HG03025 (cell line): Measurements from ENCODE around the gene TCTA.

ENCODE experiments used
- ATAC-seq: cut with Tn5 transposase; IDR thresholded peaks from one replicate; pipeline ENCODE4 v1.9.1; 2021; ENCODE audit warnings: mild to moderate bottlenecking, moderate library complexity; ENCODE audit not compliant: unreplicated experiment, low FRiP score

The TCTA gene

DNA sequence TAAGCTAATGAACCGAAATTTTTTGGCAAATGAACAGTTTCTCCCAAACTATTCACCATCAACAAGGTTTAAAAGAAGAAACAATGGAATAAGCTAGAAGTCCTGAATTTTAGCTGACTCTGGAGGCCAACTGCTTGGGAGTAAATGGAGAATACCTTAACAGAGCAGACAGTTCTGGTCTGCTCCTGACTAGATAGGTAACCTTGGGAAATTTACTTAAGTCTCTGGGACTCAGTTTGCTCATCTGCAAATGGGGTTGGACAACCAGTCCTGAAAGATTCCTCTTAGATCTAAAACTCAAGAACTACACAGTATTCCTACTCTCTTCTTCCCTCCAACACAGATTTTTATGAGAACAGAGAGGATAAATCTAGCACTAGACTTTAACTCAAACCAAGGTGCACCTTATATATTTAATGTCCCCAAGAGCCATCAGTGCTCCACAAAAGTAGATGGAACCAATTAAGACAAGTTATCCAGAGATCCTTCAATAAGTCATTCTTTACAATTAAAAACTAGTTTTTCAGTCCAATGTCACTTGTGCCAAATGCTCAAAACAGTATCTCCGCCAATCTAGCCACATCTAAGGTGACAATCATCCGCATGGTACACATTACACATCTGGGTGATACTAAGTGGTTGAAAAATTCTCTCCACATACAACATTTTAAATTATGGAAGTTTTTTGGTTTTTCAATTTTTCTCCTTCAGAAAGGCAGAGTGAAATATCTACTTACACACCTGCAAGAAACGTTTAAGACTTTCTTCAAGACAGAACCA is 2.0 kb upstream of the TCTA start:
- ATAC-seq = no peak

DNA sequence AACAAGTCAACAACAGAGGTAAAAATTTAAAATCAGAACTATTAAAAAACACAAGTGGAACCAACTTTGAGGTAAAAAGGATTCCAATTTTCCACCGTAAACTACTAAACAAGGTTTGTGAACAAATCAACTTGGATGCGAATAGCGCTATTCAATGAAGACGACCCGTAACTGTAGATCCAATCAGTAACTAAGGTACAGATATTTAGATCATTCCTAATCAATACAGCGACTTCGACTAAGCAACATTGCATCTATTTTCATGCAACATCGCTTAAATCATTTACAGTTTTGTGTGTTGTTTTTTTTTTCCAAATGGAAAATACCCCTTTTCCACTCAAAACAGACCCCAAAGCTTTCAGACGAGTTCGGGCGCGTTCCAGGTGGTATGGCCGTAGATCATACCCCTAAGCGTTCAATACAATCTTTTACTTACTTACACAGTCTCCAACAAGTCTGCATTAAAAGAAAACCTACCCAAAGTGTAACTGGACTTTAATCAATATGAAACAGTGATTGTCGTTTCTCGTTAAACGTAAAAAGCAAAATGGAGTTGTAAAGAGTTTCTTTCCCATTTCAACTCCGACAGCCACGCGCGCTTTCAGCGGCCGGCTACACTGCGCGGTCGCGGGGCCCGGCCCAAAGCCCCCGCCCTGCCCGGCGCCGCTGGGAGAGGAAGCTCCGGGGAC is 1.2 kb upstream of the TCTA start:
- ATAC-seq = no peak

DNA sequence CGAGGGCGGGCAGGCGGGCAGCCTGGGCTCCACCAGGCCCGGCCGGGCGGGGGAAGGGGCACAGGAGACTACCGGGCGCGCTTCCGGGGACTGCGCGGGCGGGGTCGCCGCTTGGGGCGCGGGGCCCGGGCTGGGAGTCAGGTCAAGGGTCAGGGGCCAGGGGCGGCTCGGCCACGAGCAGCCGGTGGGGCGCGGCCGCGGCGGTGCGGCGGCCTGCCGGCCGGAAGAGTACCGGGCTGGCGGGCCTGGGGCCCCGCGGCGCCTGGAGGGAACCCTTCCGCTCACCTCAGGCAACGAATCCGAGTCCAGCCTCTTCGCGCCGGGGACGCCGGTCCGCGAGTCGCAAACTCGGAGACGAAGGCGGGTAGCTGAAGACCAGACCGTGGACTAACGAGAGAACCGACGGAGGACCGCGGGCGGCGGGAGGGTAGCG is 672 bp upstream of the TCTA start:
- peak; percentile 32 for ATAC-seq

DNA sequence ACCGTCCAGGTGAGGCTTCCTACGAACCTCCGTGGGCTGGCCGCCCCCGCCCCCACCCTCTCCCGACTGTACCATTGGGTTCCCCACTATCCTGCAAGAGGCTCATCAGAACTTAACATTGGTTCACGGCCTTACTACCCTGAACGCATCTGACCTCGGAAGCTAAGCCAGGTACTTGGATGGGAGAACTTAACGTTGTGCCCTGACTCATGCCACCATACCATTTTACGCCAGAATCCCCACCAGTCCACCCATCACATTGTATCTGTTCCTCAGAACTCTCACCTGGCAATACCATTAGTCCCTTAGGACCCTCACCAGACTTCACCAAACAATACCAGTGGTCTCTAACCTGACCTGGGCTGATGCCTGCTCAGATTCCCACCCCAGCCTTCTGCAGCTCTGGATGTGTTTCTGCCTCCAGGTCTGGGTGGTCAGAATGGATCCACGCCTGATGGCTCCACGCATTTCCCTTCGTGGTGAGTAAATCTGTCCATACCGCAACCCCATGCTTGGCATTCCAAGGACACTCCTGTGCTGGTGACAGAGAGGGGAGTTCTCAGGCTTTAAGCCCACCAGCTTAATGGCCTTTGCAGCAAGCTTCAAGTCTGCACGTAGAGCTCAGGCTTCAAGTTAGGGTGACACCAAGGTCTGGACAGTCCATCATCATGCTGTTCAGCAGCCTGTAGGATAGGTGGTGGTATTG is 562 bp downstream of the TCTA start:
- no peak for ATAC-seq

DNA sequence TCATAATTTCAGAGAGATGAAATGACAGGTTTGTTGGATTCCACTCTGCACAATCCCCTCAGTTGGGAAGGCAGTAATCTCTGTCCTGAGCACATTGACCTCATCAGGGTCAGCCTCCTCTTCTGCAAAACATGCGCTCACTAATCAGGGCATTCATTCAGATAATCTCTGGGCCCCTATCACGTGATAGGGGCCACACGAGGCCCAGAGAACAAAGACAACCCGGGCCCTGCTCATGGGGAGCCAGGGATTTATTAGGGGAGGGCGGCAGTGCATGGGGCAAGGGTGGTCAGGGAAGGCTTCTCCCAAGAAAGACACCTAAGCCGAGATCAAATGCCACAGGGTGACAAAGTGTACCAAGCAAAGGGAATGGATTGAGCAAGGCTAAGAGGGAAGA is 1.1 kb downstream of the TCTA start:
- ATAC-seq = no peak

DNA sequence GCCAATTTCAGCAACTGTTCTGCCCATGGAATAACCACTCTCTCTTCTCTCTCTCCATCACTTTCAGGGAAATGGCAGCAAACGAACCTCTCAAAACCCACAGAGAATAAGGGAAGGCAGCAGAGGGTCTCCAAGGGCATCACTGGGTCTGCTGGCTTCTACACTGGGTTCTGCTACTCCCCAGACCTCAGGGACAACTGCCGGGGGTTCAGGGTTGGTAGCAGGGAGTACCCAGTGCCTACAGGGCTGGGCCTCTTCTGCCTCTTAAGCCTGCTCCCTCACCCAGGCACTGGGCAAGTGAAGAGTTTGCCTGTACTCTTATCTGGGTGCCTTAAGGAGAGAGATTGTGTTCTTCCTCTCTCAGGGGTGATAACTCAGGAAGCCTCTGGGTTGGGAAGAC is 2.5 kb downstream of the TCTA start:
- no peak for ATAC-seq

DNA sequence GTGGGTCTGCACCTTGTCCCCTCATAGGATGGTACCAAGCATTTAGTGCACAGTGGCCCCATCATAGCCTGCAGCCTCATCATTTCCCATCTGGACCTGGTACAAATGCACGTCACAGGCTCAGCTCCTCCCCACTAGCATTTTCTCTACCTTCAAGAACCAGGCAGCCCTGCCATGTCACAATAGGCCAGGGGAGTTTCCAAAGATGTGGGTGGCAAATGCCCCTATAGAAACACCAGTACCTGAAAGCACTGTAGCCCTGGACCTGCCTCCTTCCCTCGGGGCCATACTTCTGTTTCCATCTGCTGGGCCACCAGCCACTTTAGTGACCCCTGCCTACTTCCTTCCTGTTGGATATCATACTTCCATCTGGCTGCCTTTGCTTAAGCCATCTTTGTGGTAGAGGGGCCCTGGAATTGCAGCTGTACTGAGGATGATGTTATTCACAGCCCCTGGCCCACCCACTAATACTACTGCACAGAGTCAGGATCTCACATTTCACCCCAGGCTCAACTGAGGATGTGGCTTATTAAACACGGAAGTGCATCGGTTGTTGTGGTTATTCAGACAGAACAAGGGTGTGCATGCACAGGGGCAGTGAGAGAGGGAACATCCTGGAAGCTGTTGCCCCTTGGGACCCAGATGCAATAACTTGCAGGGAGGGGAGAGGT is 3.8 kb downstream of the TCTA start:
- ATAC-seq = no peak

DNA sequence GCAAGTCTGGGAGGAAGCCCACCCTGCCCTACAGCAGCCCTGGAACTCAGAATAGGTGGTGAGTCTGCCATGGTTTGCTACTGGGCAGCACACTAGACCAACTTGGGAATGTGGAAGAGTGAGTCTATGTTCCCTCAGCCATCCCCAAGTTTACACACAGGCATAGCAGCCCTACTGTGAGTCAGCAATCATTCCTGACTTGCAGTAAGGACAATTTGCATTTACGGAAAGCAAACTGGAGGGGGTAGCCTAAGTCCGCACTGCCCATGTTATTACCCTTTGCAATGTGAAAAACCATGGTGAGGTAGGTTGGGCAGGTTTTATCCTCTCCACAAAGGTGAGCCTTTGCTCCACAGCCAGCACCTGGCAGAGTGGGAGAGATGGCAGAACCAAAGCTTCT is 4.6 kb downstream of the TCTA start:
- no peak for ATAC-seq

DNA sequence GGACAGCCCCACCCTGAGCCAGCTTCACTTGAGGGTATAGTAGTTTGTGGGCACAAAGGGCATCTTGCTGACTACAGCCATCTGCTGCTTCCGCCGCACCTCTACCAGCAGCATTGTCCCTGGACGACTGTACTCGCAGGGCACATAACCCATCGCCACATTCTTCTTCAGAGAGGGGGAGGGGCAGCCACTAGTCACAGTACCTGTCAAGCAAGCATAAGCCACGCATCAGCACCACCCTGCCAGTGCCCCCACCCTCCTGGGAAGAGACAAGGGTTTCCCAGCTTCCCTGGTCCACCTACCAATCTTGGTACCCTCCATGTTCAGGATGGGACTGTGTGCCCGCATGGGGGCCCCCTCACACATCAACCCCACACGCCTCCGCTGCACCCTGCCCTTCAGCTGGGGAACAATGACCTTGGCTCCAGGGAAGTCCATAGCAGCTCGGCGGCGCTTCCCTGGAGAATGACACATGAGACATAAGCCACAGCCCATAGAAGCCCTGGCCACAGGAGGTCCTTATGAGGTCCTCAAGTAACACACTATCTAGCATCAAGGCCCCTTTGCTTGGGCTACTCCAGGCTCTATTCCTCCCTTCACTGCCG is 5.4 kb downstream of the TCTA start:
- no peak for ATAC-seq

DNA sequence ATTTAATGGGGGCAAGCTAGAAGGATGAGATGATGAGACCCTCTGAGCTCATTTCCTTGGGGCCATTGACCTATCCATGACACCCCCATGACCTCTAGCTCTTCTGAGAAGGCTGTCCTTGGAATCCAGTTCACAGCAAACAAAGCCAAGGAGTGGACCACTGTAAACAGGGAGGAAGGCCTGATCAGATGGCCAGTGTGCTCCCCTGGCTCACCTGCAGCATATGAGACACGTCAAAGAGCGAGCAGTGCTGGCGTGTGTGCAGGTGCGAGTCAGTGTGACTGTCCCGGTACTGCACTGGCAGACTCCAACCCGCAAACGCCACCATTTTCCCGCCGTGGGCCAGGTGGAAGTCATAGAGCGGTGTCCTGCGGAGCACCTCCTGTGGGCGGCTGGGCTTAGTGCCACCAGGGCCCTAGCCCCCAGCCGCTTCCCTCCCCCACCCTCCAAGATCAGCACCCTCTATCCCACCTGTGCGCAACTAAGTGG is 9.7 kb downstream of the TCTA start:
- no peak for ATAC-seq

DNA sequence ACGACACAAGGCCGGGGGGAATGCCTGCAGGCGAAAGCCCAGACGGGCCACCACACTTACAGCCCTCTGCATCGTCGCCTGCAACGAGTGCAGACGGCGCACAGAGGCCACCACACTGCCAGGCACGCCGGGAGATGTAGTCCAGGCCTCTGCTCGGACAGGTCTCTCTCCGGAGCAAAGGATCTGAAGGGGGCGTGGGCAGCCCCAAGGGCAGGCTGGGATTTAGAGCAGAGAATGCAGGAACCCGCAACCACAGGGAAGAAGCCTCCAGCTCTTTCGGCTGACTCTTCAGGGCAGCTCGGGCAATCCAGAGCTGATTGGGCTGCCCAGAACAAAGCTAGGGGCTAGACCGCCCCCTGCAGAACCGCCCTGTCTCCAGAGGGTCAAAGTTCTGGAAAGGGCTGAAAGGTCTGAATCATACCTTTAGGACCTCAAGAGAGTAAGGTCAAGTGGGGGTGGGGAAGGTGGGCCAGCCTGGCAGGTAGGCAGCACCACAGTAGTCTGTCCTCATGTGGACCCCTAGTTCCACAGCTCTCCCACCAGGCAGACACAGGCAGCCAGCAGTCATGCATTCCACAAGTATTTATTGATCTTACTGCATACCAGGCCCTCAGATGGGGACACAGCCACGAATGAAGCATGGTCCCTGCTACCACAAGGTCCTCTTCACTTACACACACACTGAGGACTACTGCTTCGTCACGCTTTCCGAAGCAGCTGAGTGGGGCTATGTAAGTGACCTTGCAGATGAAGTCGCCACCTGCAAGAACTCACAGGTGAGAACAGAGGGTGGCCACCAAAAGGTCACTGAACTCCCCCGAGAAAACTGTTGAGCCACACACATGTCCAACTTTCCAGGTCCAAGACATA is 10.4 kb downstream of the TCTA start, which contains the start of gene AMT:
TSS of gene AMT (minus strand) at position 95 of the 870 bp plus-strand sequence. CDS start at position 72, 23 bp downstream.
- ATAC-seq = no peak

DNA sequence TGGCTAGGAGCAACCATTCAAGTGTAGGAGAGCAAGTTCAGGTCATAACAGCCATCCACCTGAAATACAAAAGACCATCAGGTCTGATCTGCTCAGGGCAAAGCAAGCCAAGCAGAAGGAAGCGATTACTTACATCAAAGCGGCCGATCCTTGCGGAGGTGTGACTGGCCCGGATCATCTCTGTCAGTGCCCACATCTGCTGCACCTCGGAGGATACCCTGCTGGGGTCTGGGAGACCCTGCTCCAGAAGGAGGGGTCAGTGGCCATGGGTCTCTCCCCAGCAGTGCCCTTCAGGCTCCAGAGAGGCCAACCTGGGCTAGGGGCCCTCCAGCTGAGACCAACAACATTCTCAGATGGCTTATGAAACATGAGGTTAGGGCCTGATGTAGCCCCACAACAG is 12.6 kb downstream of the TCTA start:
- no peak for ATAC-seq

DNA sequence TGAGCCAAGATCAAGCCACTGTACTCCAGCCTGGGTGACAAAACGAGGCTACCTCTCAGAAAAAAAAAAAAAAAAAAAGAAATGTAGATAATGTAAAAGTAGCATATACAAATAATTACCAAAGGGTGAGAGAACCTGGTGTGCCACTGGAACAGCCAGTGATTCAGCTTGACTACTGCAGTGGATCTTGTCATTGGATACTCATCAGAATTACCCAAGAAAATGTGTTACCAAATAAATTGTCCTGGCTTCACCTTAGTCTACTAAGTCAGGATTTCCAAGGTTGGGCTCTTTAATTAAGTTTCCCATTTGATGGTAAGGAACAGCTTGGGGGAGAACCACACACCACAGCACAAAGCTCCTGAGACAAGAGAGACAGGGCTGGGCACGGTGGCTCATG is 15.4 kb downstream of the TCTA start:
- no peak for ATAC-seq

DNA sequence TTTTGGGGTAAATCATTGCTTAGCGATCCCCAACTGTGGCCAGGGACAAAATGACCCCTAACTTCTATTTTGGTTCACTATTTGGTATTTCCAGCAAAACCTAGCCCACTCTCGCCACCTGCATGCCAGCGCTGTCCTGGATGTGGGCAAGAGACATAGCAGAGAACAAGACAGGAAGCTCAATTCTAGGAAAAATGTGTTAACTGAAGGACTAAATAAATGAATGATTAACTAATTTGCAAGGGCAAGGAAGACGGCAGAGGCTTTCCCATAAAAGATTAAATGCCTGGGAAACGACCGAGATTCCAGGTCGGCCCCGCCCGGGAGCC is 16.5 kb downstream of the TCTA start:
- ATAC-seq = peak; percentile 19

DNA sequence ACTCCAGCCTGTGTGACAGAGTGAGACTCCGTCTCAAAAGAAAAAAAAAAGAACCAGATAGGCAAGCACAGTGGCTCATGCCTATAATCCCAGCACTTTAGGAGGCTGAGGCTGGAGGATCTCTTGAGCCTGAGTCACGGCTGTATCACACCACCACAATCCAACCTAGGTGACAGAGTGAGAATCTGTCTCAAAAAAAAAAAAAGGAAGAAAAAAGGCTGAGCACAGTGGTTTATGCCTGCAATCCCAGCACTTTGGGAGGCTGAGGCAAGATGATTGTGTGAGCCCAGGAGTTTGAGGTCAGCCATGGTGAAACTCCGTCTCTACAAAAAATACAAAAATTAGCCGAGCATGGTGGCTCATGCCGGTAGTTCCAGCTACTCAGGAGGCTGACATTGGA is 22.5 kb downstream of the TCTA start:
- ATAC-seq = no peak

DNA sequence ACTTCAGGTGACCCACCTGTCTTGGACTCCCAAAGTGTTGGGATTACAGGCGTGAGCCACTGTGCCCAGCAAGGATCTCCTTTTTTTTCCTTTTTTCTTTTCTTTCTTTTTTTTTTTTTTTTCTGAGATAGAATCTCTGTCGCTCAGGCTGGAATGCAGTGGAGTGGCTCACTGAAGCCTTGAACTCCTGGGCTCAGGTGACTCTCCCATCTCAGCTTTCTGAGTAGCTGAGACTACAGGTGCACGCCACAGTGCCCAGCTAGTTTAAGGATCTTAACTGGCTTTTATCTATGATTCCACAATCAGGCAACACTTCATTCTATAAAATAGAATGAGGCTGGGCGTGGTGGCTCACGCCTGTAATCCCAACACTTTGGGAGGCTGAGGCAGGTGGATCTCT is 33.2 kb downstream of the TCTA start:
- ATAC-seq = no peak

DNA sequence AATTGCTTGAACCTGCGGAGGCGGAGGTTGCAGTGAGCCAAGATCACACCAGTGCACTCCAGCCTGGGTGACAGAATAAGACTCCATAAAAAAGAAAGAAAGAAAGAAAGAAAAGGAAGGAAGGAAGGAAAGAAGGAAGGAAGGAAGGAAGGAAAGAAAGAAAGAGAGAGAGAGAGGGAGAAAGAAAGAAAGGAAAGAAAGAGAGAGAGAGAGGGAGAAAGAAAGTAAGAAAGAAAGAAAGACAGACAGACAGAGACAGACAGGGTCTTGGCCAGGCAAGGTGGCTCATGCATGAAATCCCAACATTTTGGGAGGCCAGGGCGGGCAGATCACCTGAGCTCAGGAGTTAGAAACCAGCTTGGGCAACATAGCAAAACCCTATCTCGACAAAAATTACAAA is 41.4 kb downstream of the TCTA start:
- no peak for ATAC-seq

DNA sequence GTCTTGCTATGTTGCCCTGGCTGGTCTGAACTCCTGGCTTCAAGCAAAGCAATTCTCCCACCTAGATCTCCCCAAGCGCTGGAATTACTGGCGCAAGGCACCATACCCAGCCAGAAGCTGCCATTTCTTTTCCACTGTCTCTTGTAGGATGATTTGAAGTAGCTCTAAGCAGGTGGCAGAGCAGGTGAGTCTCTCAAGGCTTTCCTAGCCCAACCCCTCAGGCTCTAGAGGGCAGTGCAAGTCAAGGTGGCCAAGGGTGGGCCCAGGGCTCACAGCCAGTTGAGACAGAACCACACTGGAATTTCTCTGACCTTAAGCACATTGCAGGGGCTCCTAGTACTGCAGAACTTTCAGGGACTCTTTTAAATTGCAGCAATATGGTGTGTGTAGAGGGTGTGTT is 42.2 kb downstream of the TCTA start:
- ATAC-seq = no peak

DNA sequence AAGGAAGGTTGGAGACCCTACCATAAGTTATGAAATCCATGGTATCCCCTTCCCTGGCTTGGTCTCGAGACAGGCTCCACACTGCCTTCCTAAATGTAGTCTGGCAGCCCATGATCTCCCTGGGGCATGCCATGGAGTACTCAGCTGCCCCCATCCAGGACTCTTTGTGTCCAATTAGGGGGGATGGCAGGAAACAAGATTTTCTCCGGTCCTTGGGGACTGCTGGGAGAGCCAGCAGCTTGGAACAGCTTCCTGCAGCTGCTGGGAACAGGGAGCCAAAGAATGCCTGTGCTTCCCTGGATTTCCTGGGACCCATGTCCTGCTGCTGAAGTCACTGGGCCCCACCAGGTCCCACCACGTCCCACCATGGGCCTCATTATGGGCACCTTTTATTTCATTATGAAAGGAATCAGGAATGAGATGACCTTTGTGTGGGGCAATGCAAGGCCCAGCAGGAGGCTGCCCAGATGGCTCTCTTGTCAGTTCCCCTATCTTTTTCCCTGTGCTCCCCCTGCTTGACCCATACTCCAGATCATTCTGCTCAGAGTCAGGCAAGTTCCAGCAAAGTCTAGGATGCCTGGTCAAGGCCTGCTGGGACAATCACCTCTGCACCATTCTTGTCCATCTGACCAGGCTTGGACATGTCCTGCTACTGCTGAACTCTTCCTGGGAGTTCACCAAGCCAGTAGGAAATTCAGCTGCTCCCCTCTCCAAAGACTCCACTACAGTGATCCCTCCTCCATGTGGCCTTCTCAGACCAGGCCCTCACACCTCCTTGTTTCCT is 42.9 kb downstream of the TCTA start:
- ATAC-seq = no peak
